Hippocampal formation (tissue), 2 donors: Measurements from ENCODE around the gene TIAM2.

ENCODE experiments used
- DNase-seq, 2 donors: peaks; one replicate each; lab custom pipeline; 2025; lab: John Stamatoyannopoulos, UW

The TIAM2 gene

DNA sequence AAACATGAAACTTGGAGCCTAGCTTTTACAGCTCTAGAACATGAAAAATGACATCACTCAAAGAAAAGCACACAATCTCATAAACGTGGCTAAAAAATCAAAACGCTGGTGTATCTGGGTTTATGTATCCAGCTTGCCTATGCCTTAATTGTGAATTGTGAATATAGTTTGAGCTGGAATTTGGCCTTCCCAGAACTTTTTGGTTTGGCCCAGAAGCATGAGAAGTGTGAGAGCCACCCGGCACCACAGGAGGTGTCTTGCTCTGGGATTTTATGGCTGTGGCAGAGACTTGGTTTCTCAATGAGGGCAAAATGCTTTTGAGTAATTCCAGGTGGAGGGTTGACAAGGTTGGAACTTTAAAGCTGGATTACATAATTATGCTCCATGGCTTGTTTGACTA is 69.2 kb downstream of the TIAM2 start:
- no peak for DNase-seq

DNA sequence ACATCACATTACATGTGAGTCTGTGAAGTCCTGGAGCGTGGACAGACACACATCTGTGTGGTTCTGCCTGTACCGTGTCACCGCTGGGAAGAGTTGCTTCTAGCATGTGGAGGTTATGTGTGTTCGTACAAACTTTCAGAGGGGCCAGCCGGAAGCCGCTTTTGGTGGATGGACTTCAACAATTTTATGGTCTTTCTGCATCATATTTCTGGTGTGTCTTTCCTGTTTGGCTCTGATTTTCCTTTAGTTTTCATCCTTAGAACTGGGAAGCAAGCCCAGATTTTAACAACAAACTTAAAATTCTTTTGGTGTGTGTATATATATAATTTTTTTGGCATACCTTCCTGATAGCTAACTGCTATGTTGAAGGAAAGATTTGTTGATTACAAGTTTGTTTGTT is 71.2 kb downstream of the TIAM2 start:
- no peak for DNase-seq

DNA sequence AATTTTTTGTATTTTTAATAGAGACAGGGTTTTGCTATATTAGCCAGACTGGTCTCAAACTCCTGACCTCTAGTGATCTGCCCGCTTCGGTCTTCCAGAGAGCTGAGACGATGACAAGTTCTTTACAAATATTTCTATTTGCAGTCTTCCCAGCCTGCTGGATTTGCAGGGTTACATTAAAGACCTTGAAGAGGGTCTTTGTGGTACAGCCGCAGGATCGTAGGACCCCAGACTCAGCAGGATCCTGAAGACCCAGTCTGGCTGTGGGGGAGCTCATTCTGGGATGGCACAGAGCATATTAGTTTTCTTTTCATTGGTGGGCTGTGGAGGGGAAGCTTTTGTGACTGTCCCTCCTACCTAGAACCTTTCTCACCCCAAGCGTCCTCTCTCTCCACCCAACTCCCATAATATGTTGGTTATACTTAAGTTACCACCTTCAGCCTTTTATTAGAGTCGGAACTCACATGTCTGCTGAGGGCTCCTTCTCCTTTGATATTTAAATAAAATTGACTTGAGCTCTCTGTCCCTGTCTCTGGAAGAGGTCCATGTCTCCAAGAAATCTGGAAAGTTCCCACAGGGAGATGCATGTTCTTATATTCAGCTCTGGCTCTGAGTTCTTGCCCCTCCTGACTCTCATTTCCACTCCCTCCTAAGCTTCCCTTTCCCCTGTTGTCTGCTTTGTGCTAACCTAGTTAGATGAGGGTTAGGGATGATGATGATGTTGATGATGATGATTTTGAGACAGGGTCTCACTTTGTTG is 72.0 kb downstream of the TIAM2 start:
- no peak for DNase-seq

DNA sequence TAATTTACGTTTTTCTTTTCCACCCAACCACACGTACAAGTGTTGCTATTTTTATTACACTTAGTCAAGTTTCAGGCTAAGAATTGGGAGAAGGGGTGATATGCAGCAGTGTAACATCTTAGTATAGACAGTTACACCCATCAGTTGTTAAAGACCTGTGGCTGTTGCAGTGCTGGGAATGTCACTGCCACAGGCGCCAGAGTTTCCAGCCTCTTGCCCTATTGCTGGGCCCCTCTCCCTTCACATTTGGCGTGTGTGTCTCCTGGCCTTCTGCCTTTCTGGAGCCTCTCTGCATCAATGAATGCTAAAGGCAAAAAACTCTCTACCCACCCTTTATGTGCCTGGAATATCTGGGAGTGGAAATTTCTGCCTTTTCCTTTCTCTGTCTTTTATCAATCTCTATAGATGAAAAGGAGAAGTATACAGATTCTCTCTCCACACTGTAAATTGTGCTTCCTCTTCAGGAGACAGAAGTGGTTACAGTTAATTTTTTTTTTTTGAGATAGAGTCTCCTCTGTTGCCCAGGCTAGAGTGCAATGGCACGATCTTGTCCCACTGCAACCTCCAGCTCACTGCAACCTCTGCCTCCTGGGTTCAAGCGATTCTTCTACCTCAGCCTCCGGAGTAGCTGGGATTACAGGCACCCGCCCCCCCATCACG is 73.0 kb downstream of the TIAM2 start:
- no peak for DNase-seq

DNA sequence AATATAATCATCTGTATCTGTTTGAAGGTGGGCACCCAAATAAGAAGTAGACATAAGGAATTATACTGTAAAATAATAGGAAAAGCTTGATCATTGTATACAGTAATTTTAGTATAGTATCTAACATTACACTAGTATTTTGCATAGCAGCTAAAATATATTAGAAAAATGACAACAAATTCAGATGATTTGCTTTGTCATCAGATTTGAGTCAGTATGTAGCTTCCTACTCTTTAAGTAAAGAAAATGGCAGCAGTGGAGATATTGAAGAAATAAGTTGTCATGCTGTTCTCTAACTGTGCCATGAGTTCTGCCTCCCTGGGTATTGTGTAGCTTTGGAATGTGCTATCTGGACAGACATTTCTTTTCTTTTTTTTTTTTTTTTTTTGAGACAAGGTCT is 74.4 kb downstream of the TIAM2 start:
- DNase-seq: no peak

DNA sequence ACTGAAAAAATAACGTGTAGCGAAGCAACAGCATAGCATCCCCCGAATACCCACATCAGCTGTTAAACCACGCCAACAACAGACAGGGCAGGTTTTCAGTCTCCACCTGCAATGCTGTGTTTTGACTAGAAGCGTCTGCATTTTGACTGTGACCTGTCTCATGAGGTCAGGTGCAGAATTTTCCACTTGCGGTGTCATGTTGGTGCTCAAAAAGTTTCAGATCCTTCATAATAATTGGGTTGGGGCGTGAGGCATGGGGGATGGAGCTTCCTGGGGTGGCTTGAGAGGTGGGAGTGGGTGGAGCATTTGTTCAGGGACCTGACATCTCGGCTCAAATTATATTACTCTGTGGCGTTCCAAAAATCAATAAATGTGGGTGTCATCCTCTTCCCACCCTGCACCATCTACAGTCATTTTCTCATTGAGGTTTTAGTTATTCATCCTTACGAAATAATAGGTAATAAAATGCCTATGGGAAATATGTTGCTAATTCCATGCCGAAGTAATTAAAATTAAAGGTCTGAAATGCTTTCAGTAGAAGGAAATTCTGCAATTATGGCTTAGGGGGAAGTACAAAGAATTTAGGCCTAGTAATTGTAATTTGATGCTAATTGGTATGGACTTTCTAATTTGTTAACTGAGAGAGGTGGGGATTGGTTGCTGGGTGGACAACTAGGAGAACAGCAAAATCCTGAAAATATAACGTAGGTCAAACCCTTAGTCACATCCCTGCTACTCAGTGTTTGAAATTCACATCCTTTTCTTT is 81.0 kb downstream of the TIAM2 start:
- no peak for DNase-seq

DNA sequence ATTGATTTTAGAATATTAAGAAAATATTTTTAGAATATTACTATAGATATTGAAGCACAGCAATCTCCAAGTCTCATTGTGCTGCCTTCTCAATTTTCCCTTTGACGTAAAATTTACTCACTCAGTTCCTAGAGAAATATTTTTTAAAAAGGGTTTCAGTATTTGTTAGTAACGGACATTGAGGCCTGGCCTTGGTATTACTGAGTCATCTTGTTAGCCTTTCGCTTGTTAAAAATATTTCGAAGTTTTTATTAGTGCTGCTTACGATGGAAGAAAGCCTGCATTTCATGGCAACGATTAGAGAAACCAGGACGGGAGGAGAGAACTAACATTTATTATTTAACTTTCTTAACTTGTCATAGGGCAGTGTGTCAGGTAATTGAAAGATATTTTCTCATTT is 82.2 kb downstream of the TIAM2 start:
- no peak for DNase-seq

DNA sequence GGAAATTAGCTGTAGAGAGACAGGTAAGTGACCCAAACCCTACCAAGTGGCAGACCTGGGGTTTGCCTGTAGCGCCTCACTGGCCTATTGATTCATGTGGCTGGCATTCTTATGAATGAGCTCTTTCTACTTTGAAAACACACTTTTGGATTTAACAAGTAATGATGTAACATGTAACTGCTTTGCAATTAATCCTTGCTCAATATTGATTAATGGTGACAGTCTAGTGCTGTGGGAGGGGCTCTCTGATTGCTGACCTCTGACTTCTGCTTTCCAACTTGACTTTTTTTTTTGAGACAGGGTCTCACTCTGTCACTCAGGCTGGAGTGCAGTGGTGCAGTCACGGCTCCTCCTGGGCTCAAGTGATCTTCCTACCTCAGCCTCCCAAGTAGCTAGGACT is 82.7 kb downstream of the TIAM2 start:
- no peak for DNase-seq

DNA sequence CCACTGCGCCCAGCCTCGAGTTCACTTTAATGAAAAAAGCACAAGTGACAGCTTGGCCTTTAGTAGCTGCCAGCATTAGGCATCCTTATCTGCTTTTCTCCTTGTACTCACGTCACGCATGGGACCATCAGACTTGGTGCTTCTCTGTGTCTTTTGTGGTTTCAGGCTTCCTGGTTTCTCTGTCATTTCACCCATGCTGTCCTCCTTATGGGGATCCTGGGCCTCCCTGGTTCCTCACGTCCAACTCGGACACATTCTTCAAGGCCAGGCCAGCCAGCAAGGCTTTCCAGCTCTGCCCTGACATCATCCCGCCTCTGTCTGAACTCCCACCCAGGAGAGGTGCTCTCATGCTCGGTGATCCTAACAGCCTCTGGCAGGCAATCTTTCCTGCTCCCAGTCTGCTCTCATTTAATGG is 83.2 kb downstream of the TIAM2 start:
- DNase-seq: no peak

DNA sequence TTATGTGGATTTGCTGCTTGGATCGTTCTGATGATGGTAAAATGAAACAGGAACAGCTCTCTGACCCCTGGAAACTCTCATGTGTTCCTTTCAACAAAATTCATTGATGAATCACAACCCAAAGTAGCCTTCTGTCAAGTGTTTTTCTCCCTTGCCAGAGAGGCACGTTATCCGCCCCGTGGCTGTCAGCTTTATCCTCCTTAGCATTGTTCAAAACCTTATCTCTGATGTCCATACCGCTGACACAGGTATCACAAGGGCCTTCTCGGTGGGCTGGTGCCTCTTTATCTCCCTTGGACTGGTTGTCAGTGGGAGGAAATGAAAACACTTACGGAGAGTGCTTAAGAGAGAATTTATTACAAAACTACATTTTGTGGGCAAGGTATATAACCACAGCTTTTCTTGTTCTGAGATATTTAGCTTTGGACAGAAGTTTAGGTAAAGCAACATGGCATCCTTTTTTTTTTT is 84.9 kb downstream of the TIAM2 start:
- no peak for DNase-seq

DNA sequence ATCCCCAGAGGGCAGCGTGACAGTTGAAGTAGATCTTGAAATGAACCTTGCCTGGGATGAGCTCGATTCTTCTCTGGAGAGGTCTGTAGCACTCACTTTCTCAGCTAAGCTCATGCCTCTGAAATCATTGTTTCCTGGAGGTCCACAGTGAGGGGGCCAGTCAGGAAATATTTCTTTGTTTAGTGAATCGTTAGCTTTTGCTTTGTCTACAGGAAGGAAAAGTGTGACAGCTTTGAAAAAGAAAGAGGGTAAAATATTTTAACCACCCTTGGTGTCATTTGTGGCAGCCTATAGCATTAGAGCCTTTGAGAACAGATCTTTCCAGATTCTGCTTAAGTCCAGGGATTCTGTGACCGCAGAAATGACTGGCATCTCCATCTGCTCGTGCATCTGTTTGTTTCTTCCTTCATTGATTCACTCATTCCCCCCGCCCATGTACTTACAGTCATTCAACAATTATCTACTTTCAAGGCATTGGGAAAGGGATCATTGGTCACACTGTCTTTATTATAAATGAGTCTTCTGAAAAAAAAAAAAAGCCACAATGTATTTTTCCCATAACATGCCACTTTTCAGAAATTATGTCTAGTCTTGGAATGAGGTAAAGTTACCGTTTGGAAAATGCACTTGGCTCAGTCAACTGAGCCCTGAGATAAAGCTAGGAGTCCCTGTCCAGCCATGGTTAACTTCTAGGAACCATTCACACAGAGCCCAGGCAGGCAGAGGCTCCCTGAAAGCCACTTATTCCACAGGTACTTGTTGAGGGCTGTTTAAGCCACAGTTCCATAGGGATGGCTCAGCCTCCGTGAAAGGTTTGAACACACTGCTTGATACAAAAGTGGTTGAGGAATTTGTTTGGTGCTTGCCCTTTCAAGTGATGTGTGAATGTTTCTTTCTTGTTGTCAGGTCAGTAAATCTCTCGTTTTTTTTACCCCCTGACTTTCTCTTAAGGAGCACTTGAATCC is 86.0 kb downstream of the TIAM2 start:
- DNase-seq: no peak

DNA sequence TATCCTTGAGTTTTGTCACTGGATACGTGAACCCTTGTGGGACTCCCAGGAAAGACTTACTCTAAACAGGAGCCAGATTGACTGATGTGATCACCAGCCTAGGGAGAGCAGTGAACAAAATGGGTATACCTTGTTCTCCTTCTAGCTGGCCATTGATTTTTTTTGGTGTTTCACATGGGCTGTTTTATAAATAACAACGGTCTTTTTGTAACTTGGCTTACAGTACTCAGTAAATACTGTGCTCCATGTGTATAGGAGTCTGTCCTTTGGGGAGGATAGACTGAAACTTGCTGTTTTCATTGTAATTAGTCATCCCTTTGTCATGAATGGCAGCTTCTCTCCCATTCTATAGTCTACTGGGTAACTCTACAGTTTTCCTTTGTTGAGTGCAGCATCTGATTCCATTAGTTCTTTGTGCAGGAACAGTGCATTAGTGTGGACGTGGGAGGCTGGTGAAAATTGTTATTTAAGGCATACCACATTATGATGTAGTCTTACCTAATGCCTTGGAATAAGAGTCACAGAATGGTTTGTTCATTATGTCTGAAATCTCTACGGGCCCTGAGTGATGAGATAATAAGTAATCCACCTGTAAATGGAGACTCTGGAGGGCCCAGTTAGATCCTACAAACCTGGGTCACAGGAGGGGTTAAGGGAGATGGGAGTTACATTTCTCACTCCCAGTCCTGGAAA is 89.5 kb downstream of the TIAM2 start:
- DNase-seq: no peak

DNA sequence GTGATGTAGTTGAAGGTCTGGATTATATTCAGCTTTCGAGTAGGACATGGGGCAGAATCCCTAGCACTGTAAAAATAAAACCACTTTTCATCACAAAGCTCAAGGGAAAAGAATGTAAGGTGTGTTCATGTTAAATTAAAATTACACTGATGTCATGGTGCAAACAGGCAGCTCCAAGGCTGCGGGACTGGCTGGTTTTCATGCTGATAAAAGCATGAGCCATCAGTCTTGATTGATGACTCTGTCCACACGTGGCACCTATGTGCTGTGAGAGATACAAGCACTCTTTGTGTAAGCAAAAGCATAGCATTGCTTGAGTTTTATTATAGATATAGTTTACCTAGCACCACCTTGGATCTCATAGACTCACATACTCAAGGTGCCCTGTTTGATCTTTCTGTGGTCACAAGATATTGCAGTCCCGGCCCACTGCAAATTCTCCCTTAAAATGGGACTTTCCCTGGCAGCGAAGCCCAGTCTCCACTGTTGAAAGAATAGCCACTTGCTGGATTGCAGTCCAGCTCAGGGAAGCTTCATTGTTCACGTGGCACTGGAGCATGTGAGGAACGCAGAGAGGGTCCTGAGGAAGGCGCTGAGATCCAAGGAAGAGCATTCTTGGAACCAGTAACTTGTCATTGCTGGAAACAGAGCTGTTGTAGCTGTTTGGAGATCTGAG is 90.6 kb downstream of the TIAM2 start:
- no peak for DNase-seq

DNA sequence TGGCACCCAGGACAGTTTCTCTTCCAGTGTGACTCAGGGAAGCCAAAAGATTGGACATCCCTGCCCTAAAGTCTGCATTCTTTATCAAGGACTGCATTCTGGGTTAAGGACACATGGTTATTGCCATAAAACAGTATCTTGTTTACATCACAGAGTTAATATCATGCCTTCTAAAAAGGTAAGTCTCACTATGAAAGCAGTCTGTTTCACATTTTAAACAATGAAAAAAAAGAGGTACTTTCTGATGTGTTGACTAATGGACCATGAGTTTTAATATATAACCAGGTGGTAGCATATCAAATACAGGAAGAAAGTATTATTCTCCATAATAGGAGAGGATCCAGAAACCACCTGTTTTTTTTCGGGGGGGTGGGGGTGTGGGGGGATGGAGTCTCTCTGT is 93.7 kb downstream of the TIAM2 start:
- no peak for DNase-seq

DNA sequence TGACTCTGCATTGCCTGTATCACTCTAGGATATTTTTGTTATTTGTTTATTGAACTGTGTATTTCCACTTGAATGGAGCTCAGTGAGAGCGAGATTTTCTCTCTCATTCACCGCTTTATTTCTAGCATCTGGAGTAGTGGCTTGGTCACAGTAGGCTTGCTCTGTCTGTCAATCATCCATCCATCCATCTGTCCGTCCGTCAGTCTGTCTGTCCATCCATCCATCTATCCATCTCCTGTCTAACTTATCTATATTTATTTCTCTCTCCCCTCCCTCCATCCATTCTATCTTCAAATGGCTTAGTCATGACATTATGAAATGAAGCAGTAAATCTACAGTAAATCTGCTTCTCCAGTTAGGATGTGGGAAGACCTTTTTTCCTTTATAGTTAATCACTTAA is 94.6 kb downstream of the TIAM2 start:
- no peak for DNase-seq

DNA sequence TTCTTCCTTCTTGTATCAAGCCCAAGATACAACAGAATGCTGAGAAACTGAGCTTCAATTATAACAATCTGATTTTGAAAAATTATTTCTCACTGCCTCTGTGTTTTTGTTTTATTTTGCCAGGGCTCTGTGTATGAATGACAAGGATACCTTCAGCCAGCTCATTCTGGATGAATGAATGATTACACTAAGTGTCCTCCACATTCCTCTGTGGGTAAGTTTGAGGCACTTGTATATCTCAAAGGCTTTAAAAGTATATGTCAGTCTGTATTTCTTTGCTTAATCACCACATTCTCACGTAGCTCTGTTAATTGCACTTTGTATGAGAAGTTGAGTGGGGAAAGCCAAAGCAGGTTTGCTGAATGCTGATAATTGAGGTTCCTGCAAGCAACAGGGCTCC is 95.1 kb downstream of the TIAM2 start:
- no peak for DNase-seq

DNA sequence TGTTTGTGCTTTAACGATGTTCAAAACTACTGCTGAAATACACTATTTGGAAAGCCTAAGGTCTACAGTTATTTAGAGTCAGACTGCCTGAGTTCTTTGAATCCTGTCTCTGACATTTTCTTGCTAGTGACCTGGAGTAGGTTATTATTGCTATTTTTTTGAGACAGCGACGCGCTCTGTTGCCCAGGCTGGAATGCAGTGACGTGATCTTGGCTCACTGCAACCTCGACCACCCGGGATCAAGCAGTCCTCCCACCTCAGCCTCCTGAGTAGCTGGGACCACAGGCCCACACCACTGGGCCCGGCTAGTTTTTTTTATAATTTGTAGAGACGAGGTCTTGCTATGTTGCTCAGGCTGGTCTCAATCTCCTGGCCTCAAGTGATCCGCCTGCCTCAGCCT is 96.6 kb downstream of the TIAM2 start:
- no peak for DNase-seq

DNA sequence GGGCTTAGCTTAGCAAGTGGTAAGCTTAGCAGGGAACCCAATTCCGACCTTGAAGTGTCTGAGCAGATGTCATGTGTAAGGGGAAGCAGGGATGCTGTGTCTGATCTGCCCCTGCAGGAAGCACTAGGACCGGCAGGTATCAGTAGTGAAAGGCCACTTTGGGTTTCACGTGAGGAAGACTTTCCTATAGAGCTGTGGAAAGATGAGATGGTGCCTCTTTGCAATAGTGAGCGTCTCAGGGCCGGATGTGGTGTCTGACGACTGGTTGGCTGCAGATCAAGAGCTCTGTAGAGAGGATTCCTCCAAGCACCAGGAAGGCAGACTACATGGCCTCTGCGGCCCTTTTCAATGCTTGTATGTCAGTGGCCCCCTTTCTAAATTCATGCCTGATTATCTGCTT is 98.3 kb downstream of the TIAM2 start:
- DNase-seq: no peak

DNA sequence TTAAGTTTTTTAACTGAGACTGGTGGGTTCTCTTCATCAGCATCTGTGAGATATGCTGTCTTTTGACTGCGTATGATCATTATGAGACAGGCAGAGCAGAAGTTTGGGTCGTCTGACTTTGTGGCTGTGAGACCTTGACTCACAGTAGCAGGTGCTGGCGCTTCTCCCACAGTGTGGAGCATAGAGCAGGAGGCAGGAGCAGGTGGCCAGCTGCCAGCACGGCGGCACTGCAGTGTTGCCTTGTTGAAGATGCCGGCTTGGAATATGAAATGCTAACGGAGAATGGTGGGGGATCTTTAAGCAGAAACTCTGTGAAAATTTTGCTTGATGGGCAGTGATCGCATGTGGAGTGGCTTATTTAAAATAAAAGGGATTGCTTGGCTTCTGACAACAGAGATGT is 105.0 kb downstream of the TIAM2 start:
- DNase-seq: no peak

DNA sequence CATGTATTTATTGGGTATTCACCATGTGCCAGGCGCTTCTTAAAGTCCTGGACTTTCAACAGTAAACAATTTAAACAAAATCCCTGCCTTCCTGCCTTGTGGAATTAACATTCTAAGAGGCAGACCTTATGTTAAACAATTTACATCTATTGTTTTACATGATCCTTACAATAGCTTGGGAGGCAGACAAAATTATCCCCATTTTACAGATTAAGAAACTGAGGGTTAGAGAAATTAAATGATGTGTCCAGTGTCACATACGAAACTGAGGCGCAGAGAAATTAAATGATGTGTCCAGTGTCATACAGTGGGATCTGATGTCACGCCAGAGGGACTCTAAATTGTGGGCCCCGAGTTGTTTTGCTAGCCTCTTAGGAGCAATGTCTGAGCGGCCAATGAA is 105.5 kb downstream of the TIAM2 start:
- DNase-seq: no peak
